Liver (tissue), 3 donors: Measurements from ENCODE around the gene CHAF1B.
"Not testable (repeated sequence)": the region's sequence is repeated elsewhere in the genome, so short reads cannot be mapped to it uniquely, and the experiment has no call there.

Experiments used
- RAD21 ChIP-seq, 2 donors: IDR thresholded peaks; 2 replicates each; pipeline ENCODE4 v1.6.1; 2016; ENCODE audit warnings: antibody characterized with exemption in 2 of 2, mild to moderate bottlenecking in 2 of 2
- TAF1 ChIP-seq: conservative IDR thresholded peaks from 2 replicates; pipeline ENCODE4 v1.6.1; 2016; ENCODE audit warnings: antibody characterized with exemption, mild to moderate bottlenecking
- TF ChIP-seq, protein P1 (sequence below): fragments of 150-350 bp; IDR thresholded peaks from 2 replicates; pipeline ENCODE4 v1.5.1; 2017; ENCODE audit warnings: improper control_type of control experiment, low read depth, low read length; ENCODE audit not compliant: missing input control
- TF ChIP-seq, protein P2 (sequence below): IDR thresholded peaks from 2 replicates; pipeline ENCODE4 v1.6.1; 2016; ENCODE audit warnings: antibody characterized with exemption
- donor health status: healthy.
- donor health status: healthy.

DNA sequence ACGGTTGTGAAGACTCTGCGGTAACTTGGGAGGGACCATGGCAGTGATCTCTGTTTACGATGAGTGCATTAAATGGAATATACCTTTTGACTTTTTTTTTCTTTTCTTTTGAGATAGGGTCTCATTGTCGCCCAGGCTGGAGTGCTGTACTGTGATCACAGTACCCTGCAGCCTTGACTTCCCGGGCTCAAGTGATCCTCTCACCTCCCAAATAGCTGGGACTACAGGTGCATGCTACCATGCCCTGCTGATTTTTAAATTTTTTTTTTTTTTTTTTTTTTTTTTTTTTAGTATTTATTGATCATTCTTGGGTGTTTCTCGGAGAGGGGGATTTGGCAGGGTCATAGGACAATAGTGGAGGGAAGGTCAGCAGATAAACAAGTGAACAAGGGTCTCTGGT is 6.5 kb downstream of the CHAF1B start:
- TF ChIP-seq, protein P1, sequence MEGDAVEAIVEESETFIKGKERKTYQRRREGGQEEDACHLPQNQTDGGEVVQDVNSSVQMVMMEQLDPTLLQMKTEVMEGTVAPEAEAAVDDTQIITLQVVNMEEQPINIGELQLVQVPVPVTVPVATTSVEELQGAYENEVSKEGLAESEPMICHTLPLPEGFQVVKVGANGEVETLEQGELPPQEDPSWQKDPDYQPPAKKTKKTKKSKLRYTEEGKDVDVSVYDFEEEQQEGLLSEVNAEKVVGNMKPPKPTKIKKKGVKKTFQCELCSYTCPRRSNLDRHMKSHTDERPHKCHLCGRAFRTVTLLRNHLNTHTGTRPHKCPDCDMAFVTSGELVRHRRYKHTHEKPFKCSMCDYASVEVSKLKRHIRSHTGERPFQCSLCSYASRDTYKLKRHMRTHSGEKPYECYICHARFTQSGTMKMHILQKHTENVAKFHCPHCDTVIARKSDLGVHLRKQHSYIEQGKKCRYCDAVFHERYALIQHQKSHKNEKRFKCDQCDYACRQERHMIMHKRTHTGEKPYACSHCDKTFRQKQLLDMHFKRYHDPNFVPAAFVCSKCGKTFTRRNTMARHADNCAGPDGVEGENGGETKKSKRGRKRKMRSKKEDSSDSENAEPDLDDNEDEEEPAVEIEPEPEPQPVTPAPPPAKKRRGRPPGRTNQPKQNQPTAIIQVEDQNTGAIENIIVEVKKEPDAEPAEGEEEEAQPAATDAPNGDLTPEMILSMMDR: not testable (repeated sequence)
- TF ChIP-seq RAD21 (IDR thresholded peaks at IDR 0.05); TAF1: not testable (repeated sequence)
- TF ChIP-seq, protein P2, sequence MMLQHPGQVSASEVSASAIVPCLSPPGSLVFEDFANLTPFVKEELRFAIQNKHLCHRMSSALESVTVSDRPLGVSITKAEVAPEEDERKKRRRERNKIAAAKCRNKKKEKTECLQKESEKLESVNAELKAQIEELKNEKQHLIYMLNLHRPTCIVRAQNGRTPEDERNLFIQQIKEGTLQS: not testable (repeated sequence)
